CD4-positive, alpha-beta T cell treated with Interleukin-21 for 1 hour (primary cell): ENCODE results near the gene AKTIP.
"Not testable (repeated sequence)": the region's sequence is repeated elsewhere in the genome, so short reads cannot be mapped to it uniquely, and the experiment has no call there.

ENCODE experiments used
- DNase-seq: peaks from one replicate; pipeline ENCODE4 v3.0.0-alpha.2; 2020

AKTIP gene

DNA sequence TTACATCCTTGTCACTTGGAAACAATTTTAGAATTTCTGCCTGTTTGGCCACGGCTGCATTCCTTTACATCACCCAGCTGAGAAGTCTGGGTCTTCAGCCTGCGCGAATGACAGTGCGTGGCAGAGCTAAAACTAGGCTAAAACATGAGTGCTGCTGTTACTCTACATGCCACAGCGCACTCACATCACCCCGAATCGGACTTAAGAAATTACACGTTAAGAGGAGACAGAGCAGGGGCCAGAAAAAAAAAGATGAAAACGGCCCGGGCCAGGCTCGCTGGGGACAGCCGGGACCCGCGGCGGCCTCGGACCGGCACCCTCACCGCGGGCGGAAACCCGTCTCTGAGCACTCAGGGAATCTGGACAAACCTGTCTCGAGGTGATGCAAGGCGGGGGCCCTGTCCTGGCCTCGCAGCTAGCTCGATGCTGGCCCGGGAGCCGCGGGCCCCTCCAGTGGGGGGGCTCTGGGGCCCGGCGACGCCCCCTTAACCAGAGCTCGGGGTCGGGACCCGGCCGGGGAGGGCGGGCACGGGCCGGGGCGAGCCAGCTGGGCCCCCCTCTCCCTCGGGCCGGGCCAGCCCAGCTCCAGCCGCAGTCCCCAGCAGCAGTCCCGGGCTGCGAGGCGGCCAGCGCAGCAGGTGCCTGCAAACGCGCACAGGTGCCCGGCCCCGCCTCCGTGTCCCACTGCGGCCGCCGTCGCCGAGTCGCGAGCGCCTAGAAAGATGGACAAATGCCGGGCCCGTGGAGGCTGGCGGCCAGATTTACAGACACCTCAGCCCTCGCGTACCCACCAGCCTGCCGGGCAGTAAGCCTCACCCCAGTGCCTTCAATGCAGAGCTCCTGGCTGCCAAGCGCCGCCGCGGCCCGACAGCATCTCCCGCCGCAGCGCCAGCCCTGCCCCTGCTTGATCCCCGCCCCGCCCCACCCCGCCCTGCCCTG, at the start of gene AKTIP:
TSS of gene AKTIP (minus strand) at position 879 of the 939 bp plus-strand sequence. CDS start 2,950 bp downstream, outside the sequence.
- DNase-seq = peak; percentile 24

DNA sequence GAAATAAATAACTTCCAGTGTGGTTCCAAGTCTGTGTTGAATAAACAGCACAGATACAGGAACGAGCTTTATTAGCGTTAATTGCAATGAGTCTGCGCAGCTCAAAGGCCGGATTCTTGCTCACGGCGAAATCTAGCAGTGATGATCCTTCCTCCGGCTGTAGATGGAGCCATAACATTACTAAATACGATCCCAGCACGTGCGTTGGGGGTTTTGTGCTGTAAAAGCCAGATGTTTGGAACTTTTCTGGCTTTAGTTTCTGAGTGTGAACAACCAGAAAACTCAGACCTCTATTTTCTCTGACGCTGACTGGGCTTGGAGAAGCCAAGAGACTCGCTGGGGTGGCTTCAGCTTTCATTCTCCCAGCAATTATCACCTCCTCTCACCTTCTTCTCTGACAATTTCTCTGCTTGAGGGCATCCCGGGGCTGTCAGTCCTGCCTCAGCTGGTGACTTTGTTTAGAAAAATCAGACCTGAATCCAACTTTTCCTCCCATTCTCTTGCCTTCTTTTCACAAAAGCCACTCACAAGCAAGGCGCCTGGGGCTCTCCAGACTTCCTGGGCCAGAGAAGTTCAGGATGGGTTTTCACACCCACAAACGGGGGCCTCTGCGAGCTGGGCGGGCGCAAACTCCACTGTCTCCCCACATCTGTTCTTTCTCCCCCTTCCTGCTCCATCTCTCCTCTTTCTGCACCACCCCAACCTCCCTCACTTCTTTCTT, 47.1 kb upstream of the AKTIP start:
- DNase-seq = peak; percentile 71

DNA sequence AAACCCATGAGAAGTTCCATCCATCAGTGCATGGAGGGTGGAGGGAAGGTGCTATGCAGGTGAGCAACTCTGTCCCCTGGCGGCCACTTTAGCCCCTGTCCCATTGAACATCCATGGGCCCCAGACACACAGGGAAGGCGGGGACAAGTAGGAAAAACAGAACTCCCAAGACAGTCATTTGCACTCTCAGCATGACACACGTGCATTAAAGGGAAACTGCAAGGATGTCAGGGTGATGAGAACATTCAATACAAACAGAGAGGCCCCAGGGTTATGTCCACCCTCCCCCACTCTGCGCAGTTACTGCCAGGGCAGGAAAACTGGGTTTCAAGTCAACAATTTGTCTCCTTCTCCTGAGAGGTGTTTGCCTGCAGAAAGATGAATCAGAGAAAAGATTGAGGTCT, 44.0 kb upstream of the AKTIP start:
- no peak for DNase-seq

DNA sequence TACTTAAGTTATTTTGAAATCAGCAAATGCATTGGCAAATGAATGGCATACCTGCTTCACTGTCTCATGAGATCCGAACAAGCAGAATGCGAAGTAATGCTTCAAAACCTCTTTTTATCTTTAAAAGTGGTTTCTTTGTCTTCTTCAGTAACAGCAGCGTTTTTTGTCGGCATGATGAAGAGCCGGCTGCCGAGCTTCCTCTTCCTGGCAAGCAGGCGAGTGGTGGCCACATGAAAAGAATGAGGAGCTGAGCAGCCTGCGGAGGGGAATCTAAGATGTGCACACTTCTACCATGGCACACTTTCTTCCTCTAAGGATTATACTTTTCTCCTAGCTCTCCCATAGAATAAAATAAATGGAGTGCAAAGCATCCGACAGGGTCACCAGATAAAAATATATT, 42.4 kb upstream of the AKTIP start:
- DNase-seq = peak; percentile 67

DNA sequence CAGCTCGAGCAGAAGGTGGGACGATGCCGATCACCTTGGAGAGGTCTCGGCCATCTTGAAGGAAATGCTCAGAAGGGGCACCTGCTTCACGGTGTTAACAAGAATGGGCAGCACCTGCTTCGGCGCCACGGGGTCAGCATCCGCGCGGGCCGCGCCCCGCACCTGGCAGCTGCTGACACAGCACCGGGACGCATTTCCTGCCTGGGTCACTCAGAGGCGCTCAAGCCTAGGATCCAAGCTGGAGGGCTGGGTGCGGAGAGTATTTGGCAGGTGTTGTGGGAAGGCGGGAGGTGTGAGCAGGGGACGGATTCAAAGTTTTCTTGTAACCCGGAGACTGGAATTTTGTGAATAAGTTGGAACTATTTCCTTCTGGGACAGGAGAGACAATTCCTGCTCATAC, 39.3 kb upstream of the AKTIP start:
- DNase-seq = no peak

DNA sequence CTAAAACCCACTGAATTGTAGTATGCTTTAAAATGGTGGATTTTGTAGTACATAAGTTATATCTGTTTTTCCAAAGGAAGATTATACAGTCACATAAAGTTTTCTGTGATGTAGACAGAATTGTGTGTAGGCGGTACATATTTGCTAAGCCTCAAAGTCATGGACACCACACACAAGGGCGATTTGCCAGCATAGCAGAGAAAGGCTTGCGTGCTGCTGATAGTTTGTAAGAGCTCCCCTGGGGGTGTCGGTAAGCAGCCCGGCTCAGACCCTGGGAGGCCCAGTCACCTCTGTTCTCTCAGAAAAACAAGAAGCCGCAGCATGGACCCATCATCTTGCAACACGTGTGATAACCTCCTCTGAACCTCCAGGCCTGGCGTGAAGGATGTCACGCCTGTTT, 38.3 kb upstream of the AKTIP start:
- DNase-seq = no peak

DNA sequence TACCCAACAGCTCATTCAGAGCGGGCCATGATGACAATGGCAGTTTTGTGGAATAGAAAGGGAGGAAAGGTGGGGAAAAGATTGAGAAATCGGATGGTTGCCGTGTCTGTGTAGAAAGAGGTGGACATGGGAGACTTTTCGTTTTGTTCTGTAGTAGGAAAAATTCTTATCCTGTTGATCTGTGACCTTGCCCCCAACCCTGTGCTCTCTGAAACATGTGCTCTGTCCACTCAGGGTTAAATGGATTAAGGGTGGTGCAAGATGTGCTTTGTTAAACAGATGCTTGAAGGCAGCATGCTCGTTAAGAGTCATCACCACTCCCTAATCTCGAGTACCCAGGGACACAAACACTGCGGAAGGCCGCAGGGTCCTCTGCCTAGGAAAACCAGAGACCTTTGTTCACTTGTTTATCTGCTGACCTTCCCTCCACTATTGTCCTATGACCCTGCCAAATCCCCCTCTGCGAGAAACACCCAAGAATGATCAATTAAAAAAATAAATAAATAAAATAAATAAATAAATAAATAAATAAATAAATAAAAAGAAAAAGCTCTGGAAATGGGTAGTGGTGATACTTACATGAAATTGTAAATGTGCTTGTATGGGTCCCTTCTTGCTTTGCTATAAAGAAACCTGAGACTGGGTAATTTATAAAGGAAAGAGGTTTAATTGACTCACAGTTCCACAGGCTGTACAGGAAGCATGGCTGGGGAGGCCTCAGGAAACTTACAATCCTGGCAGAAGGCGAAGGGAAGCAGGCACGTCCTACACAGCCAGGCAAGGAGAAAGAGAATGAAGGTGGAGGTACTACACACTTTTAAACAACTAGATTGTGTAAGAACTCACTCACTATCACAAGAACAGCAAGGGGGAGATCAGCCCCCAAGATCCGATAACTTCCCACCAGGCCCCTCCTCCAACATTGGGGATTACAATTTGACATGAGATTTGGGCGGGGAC, 37.0 kb upstream of the AKTIP start:
- DNase-seq = not testable (repeated sequence)

DNA sequence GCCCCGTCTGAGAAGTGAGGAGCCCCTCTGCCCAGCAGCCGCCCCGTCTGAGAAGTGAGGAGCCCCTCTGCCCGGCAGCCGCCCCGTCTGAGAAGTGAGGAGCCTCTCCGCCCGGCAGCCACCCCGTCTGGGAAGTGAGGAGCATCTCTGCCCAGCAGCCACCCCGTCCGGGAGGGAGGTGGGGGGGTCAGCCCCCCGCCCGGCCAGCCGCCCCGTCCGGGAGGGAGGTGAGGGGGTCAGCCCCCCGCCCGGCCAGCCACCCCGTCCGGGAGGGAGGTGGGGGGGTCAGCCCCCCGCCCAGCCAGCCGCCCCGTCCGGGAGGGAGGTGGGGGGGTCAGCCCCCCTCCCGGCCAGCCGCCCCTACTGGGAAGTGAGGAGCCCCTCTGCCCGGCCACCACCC, 36.3 kb upstream of the AKTIP start:
- not testable (repeated sequence) for DNase-seq

DNA sequence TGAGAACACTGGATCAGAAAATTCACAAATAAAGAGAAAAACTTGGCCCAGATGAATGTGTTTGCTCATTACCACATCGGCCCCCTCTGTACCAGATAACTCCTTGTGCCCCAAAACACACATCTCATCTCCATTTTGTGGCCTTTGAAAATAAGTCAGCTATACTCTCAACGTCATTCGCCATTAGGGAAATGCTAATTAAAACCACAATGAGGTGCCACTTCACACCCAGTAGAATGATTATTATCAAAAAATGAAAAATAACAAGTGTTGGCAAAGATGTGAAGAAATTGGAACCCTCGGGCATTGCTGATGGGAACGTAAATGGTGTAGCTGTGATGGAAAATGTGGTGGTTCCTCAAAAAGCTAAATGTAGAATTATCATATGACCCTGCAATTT, 34.6 kb upstream of the AKTIP start:
- DNase-seq = peak; percentile 31

DNA sequence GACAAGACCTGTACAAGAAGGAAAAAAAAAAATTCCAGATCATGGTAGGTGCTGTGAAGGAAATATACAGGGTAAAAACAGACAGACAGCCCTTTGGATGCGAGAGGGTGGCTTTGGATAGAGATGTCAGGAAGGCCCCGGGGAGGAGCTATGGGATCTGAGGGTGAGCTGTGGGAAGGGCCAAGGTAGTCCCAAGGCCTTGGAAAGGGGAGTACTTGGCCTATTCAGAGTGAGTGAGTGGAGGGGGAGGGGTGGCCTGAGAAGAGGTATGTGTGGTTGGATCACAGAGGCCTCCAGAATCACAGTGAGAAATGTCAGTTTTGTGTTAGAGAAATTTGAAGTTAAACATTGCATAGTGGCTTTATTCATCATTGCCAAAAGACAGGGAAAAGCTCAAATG, 31.2 kb upstream of the AKTIP start:
- no peak for DNase-seq

DNA sequence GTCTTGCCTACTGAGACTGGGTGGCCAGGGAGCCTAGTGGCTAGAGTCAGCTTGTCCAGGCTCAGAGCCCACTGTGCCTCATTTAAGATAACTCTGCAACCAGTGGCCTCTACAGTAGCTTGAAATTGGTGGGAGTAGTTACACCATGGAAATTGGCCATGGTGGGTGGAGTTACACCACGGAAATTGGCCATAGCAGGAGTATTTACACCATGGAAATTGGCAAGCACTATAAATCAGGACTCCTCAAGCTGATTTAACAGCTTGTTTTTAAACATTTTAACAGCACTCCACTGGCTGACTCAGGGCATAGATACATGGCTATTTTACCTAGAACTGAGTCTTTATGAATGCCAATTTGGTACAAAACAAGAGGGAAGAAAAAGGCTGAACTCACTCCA, 27.7 kb upstream of the AKTIP start:
- DNase-seq = no peak

DNA sequence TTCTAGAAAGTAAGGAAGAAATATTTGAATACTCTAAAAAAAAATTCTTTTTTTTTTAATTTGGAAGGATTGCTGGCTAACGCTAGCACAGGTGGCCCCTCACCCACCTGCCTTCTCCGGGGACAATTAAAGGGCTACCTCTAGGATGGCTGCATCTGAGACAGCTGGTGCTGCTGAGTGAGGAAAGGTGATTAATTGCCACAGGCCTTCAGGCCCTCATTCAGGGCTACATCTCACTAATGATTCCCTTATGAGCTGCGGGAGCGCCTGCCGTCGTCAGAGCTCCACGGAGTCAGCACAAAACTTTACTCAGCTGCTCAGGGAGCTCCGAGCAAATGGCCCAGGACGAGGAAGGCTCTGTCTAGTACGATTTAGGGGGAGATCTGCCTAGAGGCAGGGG, 27.0 kb upstream of the AKTIP start:
- no peak for DNase-seq

DNA sequence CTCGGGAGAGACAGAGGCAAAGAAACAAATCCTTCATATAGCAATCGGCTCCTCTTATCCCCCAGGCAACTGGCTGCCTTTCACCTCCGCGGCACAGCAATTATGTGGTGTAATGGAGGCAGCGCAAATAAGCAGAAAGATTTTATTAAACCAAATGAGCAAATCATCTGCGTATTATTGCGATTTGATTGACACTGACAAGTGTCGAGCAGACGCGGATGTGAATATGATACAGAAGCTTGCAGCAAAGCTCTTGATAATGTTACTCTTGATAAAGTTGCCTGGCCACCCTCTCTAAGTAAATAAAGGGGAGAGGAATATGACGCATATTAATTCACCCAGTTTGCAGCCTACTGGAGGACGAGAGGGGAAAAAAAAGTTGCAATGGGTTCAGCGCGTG, 26.5 kb upstream of the AKTIP start:
- no peak for DNase-seq

DNA sequence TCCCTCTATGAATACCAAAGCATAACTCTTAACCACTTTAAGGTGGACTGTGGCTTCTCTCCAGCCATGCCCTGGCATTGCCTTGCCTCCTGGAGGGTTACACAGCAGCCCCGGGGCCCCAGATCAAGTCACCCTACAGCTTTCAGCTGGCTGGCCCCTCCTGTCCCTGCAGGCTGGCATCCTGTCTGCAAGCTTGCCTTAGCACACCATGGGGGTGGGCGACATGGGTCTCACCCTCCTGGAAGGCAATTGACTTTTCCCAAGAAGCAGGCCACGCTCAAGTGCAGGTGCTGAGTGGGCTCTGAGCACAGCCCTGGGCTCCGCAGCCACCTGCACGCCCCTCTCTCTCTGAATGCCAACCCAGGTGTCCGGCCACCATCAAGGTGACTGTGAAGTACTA, 25.8 kb upstream of the AKTIP start:
- DNase-seq = no peak

DNA sequence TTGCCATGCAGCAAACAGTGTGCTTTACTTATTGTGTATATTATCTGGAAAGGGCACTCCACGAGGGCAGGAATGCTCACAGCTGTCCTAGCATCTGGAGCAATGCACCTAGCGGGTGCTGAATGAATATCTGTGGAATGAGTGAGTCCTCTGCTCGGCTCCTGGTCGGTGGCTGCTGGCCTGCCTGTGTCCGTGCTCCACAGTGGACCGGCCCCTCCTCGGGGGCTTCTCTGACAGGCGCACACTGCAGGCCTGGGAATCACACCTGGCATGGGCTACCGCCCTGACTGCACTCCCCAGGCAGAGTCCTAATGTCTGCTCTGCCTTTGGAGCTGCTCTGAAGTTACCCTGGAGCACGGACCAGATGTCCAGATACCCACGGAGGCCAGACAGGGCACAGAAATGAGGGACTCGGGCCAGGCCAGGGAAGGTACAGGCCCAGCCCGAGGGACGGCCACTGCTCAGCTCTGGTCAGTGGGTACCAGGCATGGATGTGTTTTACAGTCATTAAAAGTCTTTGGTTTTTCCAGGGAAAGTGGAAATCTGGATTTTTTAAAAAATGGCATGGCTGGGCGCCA, 21.1 kb upstream of the AKTIP start:
- DNase-seq = no peak

DNA sequence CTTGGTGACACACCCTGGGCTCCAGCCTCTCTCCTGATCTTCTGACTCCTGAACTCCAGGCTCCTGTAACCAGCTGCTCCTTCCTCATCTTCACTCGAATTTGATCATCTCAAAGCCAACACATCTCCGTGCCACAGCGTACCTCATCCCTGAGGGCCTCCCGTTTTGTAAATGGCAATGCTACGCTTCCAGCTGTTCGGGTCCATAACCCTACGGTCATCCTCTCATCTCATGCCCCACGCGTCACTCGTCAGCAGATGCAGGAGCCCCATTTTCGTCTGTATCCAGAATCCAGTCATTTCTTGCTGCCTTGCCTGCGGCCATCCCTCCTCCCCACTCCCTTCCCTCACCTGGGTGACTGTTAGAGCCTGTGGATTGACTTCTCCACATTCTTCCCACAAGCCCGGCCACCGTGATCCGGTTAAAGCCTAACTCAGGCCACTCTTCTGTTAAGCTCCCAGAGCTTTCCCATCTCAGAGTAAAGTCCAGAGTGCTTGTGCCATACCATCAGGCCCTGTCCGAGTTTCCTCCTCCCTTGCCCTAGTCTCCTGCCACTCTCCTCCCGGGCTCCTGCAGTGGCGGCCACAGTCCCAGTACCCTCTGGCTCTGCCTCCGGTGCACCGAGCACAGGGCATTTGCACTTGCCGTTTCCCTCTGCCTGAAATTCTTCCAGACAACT, 20.3 kb upstream of the AKTIP start:
- no peak for DNase-seq

DNA sequence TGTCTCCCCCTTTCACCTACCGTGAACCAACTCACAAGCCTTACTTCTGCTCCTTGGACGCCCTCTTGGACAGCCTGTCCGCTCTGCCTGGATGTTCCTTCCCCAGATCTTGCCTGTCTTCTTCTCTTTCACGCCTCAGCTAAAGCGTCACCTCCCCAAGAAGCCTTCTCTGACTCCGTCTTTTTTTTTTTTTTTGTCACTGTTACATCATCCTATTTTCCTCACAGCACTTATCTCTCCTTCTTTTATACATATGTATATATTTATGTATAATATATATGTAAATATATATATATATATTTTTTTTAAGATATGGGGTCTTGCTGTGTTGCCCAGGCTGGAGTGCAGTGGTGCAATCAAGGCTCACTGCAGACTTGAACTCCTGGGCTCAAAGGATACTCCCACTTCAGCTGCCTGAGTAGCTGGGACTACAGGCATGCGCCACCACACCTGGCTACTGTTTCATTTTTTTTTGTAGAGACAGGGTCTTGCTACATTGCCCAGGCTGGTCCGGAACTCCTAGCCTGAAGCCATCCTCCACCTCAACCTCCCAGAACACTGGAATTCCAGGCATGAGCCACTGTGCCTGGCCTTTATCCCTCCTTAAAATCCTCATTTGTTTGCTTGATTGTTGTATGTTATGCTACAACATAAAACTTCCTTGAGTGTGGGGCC, 16.5 kb upstream of the AKTIP start:
- DNase-seq = peak; percentile 24

DNA sequence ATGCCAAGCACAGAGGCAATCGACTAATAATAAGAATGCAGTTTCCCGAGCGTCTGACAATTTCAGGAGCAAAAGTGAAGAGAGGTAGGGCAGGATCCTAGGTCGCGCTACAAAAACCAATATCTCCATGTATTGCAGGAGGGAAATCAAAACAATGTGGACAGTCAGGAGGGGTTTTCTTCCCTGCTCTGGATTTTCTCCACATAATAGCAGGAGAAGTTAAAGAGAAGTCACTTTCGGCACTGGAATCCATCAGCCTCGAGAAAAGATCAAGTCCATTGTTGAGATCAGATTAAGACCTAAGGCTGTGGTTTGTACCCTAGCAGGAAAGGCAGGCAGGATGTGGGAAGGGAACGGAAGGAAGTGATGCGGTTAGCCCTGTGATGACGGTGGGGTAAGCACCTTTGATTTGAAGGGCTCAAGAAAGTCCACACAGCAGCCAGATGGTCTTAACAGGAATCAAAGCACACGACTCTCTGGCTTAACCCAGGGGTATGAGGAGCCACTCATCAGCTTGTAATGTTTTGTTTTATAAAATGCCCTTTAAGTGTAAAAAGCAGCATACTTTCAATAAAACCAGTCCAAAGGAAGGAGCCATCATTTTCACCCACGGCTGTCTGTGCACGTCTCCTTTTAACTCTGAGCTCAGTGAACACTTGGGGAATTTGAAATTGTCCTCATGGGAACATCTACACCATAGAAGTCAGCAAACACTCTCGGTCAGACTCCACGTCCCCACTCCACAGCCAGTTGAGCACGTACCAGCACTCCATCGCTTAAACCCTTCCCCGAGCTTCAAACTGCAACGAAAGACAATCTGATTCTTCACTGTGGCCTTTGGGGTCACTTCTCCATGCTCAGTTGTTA, 15.8 kb upstream of the AKTIP start:
- DNase-seq = peak; percentile 87

DNA sequence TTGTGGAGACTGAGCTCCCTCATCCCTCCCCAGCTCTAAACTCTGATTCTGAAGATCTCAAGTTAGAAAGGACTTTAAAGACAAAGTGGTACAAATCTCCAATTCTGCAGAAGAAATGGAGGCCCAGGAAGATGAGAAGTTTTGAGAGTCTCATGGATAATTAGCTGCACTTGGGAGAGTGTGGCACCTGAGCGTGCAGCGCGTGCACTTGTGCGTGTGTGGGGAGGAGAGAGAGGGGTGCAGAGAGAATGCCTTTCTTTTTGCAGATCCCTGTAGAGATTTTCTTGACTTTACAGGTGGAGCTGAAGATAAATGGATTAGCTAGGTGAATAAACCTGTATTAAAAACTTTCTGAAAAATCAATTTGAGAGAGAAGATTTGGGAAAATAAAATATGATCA, 14.8 kb upstream of the AKTIP start:
- DNase-seq = no peak

DNA sequence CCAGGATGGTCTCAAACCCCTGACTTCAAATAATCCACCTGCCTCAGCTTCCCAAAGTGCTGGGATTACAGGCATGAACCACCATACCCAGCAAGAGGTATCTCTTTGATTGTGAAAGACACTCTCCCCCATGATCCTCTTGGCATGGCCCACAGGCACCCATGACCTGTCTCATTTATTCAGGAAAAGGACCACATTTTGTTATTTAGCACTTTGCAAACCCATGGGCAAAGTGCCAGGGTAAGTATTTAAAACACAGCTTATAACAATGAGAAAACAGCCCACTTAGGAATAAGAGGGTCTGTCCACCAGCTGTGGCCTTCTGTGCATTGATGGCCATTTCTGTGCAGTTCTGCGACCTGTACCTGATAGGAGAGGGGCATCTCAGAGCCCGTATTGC, 12.8 kb upstream of the AKTIP start:
- no peak for DNase-seq
